ACC112 (cell line): ENCODE data around the gene STEAP2.

Experiments used
- H2AFZ ChIP-seq: fragments of 200-600 bp; sonication (generic); one replicate; pipeline ENCODE4 v1.6.0; 2017; ENCODE audit warnings: antibody characterized with exemption, low read length; ENCODE audit not compliant: unreplicated experiment
- H3K27ac ChIP-seq: fragments of 200-600 bp; sonication (generic); 2 replicates; pipeline ENCODE4 v1.5.1; 2014; ENCODE audit warnings: low read depth, mild to moderate bottlenecking, antibody characterized with exemption, low read length, moderate library complexity
- H3K27me3 ChIP-seq: fragments of 200-600 bp; sonication (generic); 2 replicates; pipeline ENCODE4 v1.6.1; 2014; ENCODE audit warnings: mild to moderate bottlenecking, antibody characterized with exemption, low read length, moderate library complexity, mixed read lengths; ENCODE audit not compliant: insufficient read depth
- H3K36me3 ChIP-seq: fragments of 200-600 bp; sonication (generic); 2 replicates; pipeline ENCODE4 v1.6.1; 2016; ENCODE audit warnings: mild to moderate bottlenecking, antibody characterized with exemption, low read length, moderate library complexity, mixed read lengths; ENCODE audit not compliant: insufficient read depth
- H3K4me1 ChIP-seq: fragments of 200-600 bp; sonication (generic); one replicate; pipeline ENCODE4 v1.6.1; 2016; ENCODE audit warnings: low read length, mixed read lengths; ENCODE audit not compliant: insufficient read depth, unreplicated experiment, control insufficient read depth
- H3K4me3 ChIP-seq: fragments of 200-600 bp; sonication (generic); 2 replicates; pipeline ENCODE4 v1.5.1; 2014; ENCODE audit warnings: mild to moderate bottlenecking, low read depth, low read length
- H3K79me2 ChIP-seq: fragments of 200-600 bp; sonication (generic); one replicate; pipeline ENCODE4 v1.6.0; 2016; ENCODE audit warnings: low read length; ENCODE audit not compliant: control insufficient read depth, unreplicated experiment, insufficient read depth

Gene STEAP2

DNA sequence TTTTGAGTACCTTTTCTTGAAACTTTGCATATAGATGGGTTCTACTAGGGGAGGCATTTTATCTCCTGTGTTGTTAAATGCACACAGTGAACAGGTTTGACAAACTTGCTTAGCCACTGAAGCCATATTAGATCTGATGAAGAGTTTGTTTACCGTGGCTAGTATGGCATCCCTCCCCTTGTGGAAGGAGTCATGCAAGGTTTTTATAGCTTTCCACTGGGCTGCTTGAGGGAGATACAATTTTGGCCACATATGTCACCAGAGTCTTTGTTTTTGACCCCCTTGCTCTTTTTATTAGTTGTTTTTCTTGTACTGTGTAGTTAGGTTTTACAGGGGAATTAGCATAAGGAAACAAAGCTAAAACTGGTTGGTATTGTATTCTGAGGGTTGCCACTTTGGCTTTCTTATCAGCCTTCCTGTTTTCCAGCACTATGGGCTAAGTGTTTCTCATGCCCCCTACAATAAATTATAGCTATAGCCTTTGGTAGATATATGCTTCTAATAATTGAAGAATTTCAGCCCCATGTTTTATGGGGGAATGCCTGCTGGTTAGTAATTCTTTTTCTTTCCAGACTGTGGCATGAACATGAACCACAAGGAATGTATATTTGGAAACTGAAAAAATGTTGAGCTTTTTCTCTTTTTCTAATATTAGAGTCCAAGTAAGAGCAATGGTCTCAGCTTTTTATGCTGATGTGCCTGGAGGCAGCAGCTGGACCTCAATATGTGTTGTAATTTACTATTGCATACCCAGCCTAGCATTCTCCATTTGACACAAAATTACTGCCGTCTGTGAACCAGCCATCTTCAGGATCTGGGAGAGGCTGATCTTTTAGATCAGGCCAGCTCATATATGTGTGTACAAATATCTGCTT lies 18.4 kb upstream of the STEAP2 start:
- H3K79me2 ChIP-seq: no peaks in the 10 kb centered on the region
- H3K4me3 ChIP-seq: no peak overlapping the region
- no peaks in the 10 kb centered on the region; the same call in 1 of the 2 replicates for H3K36me3 ChIP-seq
- no peaks in the 10 kb centered on the region for H3K4me1 ChIP-seq
- no peak overlapping the region for H2AFZ ChIP-seq
- H3K27me3 ChIP-seq: no peaks in the 10 kb centered on the region
- H3K27ac ChIP-seq: no peak overlapping the region

DNA sequence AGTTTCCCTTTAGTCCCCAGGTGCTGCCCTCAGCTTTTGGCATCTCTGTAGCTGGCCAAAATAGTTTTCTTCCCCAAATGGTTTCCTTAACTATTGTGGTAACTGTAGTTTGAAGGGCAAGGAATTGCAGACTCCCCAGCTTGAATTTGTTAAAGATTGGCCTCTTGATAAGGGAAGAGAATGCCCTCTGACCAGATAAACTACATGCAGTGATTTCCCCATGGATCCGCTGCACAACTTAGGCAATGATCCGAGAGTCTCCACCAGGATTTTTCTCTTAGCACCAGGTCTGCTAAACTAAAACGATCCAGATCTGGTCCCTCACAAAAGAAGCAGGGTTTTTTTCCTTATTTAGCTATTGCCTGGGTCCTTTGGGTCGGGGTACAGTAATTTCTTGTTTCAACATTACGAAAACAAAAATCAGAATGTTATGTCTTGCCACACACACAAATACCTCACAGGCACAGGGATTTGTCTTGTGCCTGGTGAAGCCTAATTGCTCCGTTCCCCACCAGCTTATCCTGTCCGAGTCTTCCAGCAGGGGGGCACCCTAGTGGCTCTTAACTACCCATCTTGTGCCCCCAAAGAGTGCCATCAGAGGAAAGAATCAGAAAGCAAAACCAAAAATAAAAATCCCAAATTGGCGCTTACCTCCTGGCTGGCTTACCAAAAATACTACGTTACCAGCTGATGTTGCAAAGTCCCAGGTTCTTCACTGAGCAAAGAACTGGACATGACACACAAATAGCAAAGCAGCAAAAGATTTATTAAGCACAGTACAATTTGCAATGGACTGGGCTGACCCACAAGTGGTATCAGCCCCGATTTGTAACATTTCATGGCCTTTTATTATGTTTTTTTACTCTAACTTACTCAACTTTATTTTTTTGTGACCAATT lies 16.4 kb upstream of the STEAP2 start:
- no peaks in the 10 kb centered on the region for H3K79me2 ChIP-seq
- H3K4me3 ChIP-seq: no peak overlapping the region
- H2AFZ ChIP-seq: no peak overlapping the region
- no peak overlapping the region for H3K27ac ChIP-seq
- H3K4me1 ChIP-seq: no peaks in the 10 kb centered on the region
- no peaks in the 10 kb centered on the region; the same call in 1 of the 2 replicates for H3K36me3 ChIP-seq
- no peaks in the 10 kb centered on the region for H3K27me3 ChIP-seq

DNA sequence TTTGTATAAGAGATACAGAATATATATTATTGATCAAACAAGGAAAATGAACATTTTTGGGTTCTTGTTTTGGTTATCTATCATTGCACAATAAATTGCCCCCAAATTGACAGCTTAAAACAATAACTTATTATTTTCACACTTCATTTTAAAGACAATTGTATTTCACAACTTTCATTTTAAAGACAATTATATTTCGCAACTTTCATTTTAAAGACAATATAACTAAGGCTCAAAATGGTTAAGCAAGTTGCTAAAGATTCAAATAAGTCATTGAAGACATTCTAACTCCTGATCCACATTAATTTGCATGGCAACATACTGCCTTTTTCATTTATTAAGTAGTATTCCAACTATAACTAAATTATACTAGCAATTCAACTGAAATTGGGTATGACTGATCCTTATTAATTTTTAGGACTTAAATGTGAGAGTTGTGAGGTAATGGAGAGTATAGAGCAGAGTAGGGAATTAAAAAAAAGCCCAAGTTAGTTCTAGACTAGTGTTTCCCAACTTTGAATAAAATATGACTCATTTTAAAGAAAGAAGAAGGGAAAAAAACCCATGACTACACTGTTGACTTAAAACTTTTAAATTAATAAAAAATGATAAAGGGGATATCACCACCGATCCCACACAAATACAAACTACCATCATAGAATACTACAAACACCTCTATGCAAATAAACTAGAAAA lies 9.9 kb upstream of the STEAP2 start:
- no peak overlapping the region for H3K4me3 ChIP-seq
- H2AFZ ChIP-seq: no peak overlapping the region
- H3K27ac ChIP-seq: no peak overlapping the region
- no peaks in the 10 kb centered on the region for H3K27me3 ChIP-seq
- H3K36me3 ChIP-seq: no peaks in the 10 kb centered on the region
- no peaks in the 10 kb centered on the region for H3K79me2 ChIP-seq
- no peaks in the 10 kb centered on the region for H3K4me1 ChIP-seq

DNA sequence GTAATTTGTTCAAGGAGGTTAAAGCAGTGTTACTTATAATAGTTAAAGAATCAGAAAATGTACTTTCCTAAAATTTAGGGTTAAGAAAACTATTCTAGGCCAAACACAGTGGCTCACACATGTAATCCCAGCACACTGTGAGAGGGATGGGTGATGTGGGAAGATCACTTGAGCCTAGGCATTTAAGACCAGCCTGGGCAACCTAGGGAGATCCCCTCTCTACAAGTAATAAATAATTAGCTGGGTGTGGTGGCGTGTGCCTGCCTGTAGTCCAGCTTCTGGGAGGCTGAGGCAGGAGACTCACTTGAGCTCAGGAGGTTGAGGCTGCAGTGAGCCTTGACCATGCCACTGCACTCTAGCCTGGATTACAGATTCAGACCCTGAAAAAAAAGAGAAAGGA lies 3.6 kb upstream of the STEAP2 start:
- Histone ChIP-seq H3K27ac (no peak overlapping the region), H3K79me2 (peaks cover 10% of the 10 kb centered on the region), H3K4me1 (peaks cover 17% of the 10 kb centered on the region), H2AFZ (no peak overlapping the region), H3K36me3 (no peaks in the 10 kb centered on the region), H3K4me3 (no peak overlapping the region), H3K27me3 (no peaks in the 10 kb centered on the region)

DNA sequence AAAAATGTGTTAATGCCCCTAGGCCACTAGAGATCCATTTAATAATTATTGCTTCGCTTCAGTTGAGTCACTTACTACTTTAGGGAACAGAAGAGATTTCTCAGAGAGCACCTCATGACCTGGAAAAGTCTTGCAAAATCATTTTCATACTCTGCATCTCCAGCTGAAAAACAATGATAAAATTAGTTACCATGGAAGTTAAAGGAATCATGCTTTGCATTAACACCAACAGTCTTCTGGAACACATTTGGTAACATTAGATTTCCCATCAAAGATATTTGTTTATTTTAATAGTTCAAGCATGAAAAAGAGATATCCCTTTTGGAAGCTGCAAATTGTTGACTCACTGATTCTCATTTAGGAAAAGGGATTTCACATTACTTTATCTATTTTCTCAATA lies 1.8 kb upstream of the STEAP2 start:
- Histone ChIP-seq H3K27ac (no peak overlapping the region), H2AFZ (no peak overlapping the region)

DNA sequence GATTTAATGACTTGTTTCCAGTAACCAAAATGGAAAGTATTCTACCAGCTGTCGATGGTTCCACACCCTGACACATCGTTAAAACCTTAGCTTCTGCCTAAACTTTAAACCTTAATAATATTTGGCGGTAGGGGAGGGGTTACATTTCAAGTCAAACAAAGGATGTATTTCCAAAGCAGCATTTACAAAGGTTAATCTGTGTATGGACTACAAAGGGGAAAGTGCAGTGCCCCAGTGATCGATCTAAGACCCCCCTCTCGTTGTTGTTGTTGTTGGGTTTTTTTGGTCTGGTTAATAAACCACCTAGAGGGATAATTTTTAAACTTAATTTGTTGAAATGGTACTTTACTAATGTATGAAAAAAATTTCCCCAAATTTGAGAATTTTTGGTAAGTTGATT lies 1.1 kb upstream of the STEAP2 start:
- Histone ChIP-seq H3K79me2 (peaks cover 21% of the 10 kb centered on the region), H2AFZ (no peak overlapping the region), H3K27me3 (no peaks in the 10 kb centered on the region), H3K4me3 (peak overlapping the region; percentile 89; the same call in 1 of the 2 replicates), H3K4me1 (peaks cover 37% of the 10 kb centered on the region), H3K27ac (no peak overlapping the region), H3K36me3 (no peaks in the 10 kb centered on the region)

More for the DNA sequence above, 1.8 kb upstream of the STEAP2 start:
- H3K36me3 ChIP-seq: no peaks in the 10 kb centered on the region
- no peak overlapping the region for H3K4me3 ChIP-seq
- peaks cover 34% of the 10 kb centered on the region for H3K4me1 ChIP-seq
- H3K79me2 ChIP-seq: peaks cover 17% of the 10 kb centered on the region
- no peaks in the 10 kb centered on the region for H3K27me3 ChIP-seq

DNA sequence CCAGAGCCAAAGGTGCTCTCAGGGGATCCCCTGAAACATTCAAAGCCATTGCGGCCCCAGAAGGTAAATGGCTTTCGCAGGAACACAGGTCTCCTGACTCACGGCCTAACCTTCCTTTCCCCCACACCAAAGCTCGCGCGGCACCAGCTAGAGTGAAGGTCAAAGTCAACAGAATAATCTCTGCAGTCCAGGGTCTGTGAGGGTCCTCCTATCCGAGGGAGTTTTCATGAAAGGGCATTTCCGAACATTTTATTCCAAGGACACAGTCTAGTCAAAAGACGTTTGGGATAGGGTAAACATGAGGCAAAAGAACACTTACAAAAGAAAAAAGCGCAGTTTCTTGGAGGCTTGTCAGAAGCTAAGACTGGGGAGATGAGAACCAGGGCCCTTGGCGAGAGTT lies 559 bp upstream of the STEAP2 start:
- Histone ChIP-seq H3K27ac (peak overlapping the region; percentile 51; the same call in 1 of the 2 replicates), H3K27me3 (no peaks in the 10 kb centered on the region), H3K36me3 (no peaks in the 10 kb centered on the region), H3K79me2 (peaks cover 21% of the 10 kb centered on the region), H3K4me1 (peaks cover 37% of the 10 kb centered on the region), H3K4me3 (peak overlapping the region; percentile 89), H2AFZ (peak overlapping the region; percentile 84)

DNA sequence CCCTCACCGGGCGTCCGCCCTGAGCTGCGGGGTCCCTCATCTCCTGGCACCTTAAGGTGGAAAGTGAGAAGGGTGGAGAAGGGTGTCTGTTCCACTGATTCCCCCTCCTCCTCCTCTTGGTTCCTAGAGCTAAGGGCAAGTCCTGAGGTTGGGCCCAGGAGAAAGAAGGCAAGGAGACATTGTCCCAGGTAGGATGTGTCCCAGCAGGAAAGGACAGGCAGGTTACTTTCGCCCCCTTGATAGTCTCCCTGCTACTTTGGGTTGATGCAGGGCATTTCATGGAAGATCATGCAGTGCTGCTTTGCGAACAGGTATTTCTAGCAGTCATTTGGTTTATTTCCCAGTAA lies 582 bp downstream of the STEAP2 start:
- Histone ChIP-seq H3K79me2 (peaks cover 24% of the 10 kb centered on the region), H3K4me1 (peaks cover 37% of the 10 kb centered on the region), H3K27me3 (no peaks in the 10 kb centered on the region), H2AFZ (peak overlapping the region; percentile 90), H3K36me3 (0 out of 2 replicates have a peak, but pooled peaks cover 1% of the 10 kb centered on the region), H3K27ac (no peak overlapping the region), H3K4me3 (peak overlapping the region; percentile 89)

DNA sequence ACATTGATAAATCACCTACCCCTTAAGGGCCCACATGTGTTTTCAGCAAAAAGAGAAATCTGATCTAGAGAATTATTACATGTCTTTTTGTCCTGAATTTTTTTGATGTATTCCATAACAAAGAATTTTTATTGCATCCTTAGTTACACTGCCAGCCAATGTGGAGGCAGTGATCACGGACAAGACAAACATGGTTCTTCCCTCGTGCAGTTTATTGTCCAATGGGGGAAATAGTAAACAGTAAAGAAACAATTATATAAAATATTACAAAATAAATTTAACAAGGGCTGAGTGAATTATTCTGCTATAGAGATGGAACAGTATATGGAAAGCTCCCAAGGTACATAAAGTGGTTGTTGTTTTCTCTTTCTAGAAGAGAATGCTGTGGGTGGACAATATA lies 2.0 kb downstream of the STEAP2 start:
- Histone ChIP-seq H3K79me2 (peaks cover 33% of the 10 kb centered on the region), H3K27me3 (no peaks in the 10 kb centered on the region), H3K4me1 (peaks cover 37% of the 10 kb centered on the region), H3K36me3 (0 out of 2 replicates have a peak, but pooled peaks cover 5% of the 10 kb centered on the region), H3K27ac (no peak overlapping the region), H2AFZ (no peak overlapping the region), H3K4me3 (peak overlapping the region; percentile 89)

DNA sequence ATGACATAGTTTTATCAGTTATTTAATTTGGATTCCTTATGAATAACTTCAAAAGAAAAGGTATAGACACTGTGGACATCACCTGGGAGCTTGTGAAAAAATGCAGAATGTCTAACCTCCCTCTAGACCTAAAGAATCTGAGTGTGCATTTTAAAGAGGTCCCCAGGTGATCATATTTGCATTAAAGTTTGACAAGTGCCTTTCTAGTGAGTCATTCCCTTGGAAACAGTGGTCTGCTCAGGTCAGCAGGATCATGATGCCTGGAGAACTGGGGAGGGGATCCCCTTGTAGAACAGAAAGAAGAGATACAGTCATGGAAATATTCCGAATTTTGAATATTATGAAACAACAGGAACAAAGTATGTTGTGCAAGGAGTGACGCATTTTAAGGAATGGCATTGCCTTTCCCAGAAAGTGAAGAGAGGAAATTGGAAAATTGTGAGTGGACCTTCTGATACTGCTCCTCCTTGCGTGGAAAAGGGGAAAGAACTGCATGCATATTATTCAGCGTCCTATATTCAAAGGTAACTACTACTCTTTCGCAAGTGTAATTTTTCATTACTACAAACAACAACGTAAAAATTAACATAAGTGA lies 4.6 kb downstream of the STEAP2 start:
- Histone ChIP-seq H3K27ac (peak overlapping the region; percentile 49), H2AFZ (no peak overlapping the region), H3K4me3 (no peak overlapping the region), H3K27me3 (no peaks in the 10 kb centered on the region), H3K79me2 (peaks cover 48% of the 10 kb centered on the region), H3K4me1 (peaks cover 22% of the 10 kb centered on the region), H3K36me3 (0 out of 2 replicates have a peak, but pooled peaks cover 5% of the 10 kb centered on the region)
